ENCODE data around the gene NRXN3.

Gene NRXN3

DNA sequence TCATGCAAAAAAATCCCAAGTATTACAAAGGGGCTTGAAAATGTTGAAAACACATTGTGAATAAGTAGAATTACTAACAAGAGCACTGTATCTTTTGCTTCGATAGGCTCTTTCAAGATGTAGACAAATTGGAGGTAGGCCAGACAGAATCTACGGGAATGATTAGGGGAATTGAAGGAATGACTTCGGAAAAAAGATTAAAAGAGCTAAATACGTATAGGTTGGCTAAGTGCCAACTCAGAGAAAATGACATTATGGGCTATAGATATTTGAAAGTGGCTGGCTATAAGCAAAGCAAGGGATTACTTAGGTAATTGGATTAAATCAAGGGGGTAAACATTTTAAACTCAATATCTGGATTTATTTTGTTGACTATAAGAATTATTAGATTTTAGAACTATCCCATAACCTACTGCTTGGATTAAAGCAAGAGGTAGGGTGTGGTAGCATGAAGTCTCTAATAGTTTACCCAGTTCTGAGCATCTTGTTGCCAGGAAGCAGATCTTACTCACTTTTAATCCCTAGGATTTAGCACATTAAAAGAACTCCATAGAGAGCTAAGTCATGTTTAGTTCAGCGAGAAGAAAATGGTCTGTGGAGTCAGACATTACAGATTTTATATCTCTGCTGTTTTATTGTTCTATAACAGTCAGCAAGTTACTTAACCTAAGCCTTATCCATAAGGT, 1551.4 kb downstream of the NRXN3 start:
- TF ChIP-seq, protein P1, sequence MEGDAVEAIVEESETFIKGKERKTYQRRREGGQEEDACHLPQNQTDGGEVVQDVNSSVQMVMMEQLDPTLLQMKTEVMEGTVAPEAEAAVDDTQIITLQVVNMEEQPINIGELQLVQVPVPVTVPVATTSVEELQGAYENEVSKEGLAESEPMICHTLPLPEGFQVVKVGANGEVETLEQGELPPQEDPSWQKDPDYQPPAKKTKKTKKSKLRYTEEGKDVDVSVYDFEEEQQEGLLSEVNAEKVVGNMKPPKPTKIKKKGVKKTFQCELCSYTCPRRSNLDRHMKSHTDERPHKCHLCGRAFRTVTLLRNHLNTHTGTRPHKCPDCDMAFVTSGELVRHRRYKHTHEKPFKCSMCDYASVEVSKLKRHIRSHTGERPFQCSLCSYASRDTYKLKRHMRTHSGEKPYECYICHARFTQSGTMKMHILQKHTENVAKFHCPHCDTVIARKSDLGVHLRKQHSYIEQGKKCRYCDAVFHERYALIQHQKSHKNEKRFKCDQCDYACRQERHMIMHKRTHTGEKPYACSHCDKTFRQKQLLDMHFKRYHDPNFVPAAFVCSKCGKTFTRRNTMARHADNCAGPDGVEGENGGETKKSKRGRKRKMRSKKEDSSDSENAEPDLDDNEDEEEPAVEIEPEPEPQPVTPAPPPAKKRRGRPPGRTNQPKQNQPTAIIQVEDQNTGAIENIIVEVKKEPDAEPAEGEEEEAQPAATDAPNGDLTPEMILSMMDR (IDR thresholded peaks at IDR 0.05; ENCODE audit: unreplicated experiment in 3 of 3) = no peak
- no peaks in the 10 kb centered on the region for H3K9me3 Mint-ChIP-seq
- H3K27me3 Mint-ChIP-seq (ENCODE audit: low read depth) = no peaks in the 10 kb centered on the region
- no peaks in the 10 kb centered on the region for H3K36me3 Mint-ChIP-seq (ENCODE audit: low read depth)
- no peak overlapping the region for H3K27ac Mint-ChIP-seq
- peaks cover 4% of the 10 kb centered on the region for H3K4me1 Mint-ChIP-seq
- H3K4me3 Mint-ChIP-seq = no peak overlapping the region

DNA sequence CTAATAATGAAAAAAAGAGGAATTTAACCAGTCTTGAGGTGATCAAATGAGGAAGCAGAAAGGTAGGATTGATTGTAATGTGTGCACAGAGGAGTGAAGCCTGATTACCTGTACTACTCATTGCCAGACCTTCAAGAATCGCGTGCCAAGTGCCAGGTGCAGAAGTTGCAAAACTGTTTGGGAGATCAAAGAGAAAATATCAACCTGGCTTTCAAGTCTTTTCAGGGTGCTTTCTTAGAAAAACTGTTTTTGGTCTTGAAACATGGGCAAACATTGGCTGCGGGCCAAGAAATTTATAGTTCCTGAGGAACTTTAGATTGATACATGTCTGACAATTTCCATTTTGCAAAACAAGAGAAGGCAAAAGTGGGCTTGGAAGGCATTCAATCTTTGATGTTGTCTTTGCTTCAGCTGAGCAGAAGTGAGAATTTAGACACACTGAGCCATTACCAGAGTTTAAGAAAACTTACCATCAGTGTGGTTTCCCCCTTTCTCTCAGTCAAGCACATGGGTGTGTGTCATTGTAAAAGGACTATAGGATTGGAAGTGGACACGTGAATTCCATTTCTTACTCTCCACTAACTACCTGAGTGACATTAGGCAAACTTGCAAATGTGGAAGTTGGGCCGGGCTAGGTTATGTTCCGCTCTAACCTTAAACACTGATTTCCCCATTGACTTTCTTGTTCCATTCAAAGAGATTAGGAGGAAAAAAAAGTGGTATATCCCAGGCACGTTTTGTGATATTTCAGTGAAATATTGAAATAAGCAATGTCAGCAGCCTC, 1555.0 kb downstream of the NRXN3 start:
- Mint-ChIP-seq H3K27me3 (ENCODE audit: low read depth) (no peaks in the 10 kb centered on the region), H3K27ac (peak overlapping the region in 1 of 3 experiments; percentile 46), H3K4me3 (no peak overlapping the region), H3K36me3 (ENCODE audit: low read depth) (no peaks in the 10 kb centered on the region), H3K4me1 (peaks cover 8% of the 10 kb centered on the region), H3K9me3 (no peaks in the 10 kb centered on the region)
- TF ChIP-seq, protein P1 (IDR thresholded peaks at IDR 0.05; ENCODE audit: unreplicated experiment in 3 of 3) = no peak

- Mint-ChIP-seq H3K27me3 (ENCODE audit: low read depth) (no peaks in the 10 kb centered on the region), H3K36me3 (ENCODE audit: low read depth) (no peaks in the 10 kb centered on the region), H3K4me1 (peaks cover 15% of the 10 kb centered on the region), H3K27ac (peak overlapping the region in 1 of 3 experiments; percentile 37), H3K9me3 (no peaks in the 10 kb centered on the region), H3K4me3 (no peak overlapping the region)
- TF ChIP-seq, protein P1 (IDR thresholded peaks at IDR 0.05; ENCODE audit: unreplicated experiment in 3 of 3) = no peak
Measured at GRCh38 chr14:79727900-79728299, 1557.7 kb downstream of the NRXN3 start.

GRCh38 chr14:79728331-79728730, 1558.2 kb downstream of the NRXN3 start:
- Mint-ChIP-seq H3K9me3 (no peaks in the 10 kb centered on the region), H3K27me3 (ENCODE audit: low read depth) (no peaks in the 10 kb centered on the region), H3K27ac (peak overlapping the region in 1 of 3 experiments; percentile 37), H3K4me1 (peaks cover 20% of the 10 kb centered on the region), H3K36me3 (ENCODE audit: low read depth) (no peaks in the 10 kb centered on the region), H3K4me3 (no peak overlapping the region)
- TF ChIP-seq, protein P1 (IDR thresholded peaks at IDR 0.05; ENCODE audit: unreplicated experiment in 3 of 3) = no peak

GRCh38 chr14:79729731-79730130, 1559.6 kb downstream of the NRXN3 start:
- Mint-ChIP-seq H3K4me3 (no peak overlapping the region), H3K4me1 (peaks cover 20% of the 10 kb centered on the region), H3K9me3 (no peaks in the 10 kb centered on the region), H3K27me3 (ENCODE audit: low read depth) (no peaks in the 10 kb centered on the region), H3K27ac (peak overlapping the region in 1 of 3 experiments; percentile 9), H3K36me3 (ENCODE audit: low read depth) (no peaks in the 10 kb centered on the region)
- TF ChIP-seq, protein P1 (IDR thresholded peaks at IDR 0.05; ENCODE audit: unreplicated experiment in 3 of 3) = no peak
